ENCODE measurements around the gene ETV3L. TPM values are rescaled to one million over a fixed set of nuclear protein-coding genes. Genes with fewer than 3 reads are reported as not detected.

Gene ETV3L
- total and polyA plus RNA-seq, 2 experiments from 2014 or later, result not detected

- H3K4me3 ChIP-seq, result no peak overlapping the region
- TF ChIP-seq EZH2 (IDR thresholded peaks at IDR 0.05; ENCODE audit: insufficient read depth, poor library complexity, severe bottlenecking) (no peak), EZH2phosphoT487 (IDR thresholded peaks at IDR 0.05; ENCODE audit: insufficient read depth, low read depth) (no peak)
- H3K27ac ChIP-seq, result no peak overlapping the region
- 84 to 90% methylated on average over 5 of the region's 5 CpGs for WGBS, 2 experiments (ENCODE audit: low coverage in 1 of 2, low lambda C conversion rate in 2 of 2, missing lambda C conversion rate in 2 of 2)
- no peak overlapping the region for H3K4me2 ChIP-seq (ENCODE audit: unreplicated experiment)
- H4K20me1 ChIP-seq (ENCODE audit: insufficient read depth), result 0 out of 2 replicates have a peak, but pooled peaks cover 5% of the 10 kb centered on the region
- no peak overlapping the region for H3K9ac ChIP-seq
- H2AFZ ChIP-seq, result no peak overlapping the region
- no peaks in the 10 kb centered on the region for H3K9me3 ChIP-seq (ENCODE audit: low read depth)
- H3K79me2 ChIP-seq (ENCODE audit: insufficient read depth), result peaks cover 98% of the 10 kb centered on the region
- H3K36me3 ChIP-seq (ENCODE audit: low read depth), result peaks cover 84% of the 10 kb centered on the region
- DNase-seq, result no peak
- H3F3A ChIP-seq (ENCODE audit: insufficient read depth), result peaks cover 55% of the 10 kb centered on the region
- H3K9me2 ChIP-seq (ENCODE audit: insufficient read depth), result no peaks in the 10 kb centered on the region
- in situ Hi-C loops (cut with MboI), result no loop called here
- H3K4me1 ChIP-seq (ENCODE audit: insufficient read depth), result peaks cover 12% of the 10 kb centered on the region
- H3K27me3 ChIP-seq (replicated peaks; ENCODE audit: insufficient read depth), result no peaks in the 10 kb centered on the region
Observed at GRCh38 chr1:157132111-157132510, 32.5 kb upstream of the ETV3L start.

DNA sequence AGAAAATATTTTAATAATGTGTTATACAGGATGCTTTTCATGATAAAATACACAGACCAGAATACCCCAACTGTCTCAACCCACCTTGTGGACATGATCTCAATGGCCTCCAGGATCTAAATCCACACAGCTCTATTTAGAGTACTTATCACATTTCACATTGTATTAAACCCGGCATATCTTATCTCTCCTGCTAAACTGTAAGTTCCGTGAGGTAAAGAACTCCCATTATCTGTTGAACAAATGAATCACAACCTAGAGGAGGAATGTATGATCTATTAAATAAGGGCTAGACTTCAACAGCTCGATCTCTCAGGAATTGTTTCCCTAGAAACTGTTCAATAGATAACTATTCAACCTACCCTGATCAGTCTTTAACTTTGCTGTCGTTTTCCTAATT lies 31.7 kb upstream of the ETV3L start:
- TF ChIP-seq EZH2 (IDR thresholded peaks at IDR 0.05; ENCODE audit: insufficient read depth, poor library complexity, severe bottlenecking) (no peak), EZH2phosphoT487 (IDR thresholded peaks at IDR 0.05; ENCODE audit: insufficient read depth, low read depth) (no peak)
- in situ Hi-C loops (cut with MboI), result no loop called here
- H4K20me1 ChIP-seq (ENCODE audit: insufficient read depth), result 0 out of 2 replicates have a peak, but pooled peaks cover 5% of the 10 kb centered on the region
- no peak for DNase-seq
- no peaks in the 10 kb centered on the region for H3K27me3 ChIP-seq (replicated peaks; ENCODE audit: insufficient read depth)
- 96 to 97% methylated on average over 4 of the region's 4 CpGs for WGBS, 2 experiments (ENCODE audit: low coverage in 1 of 2, low lambda C conversion rate in 2 of 2, missing lambda C conversion rate in 2 of 2)
- no peaks in the 10 kb centered on the region for H3K9me3 ChIP-seq (ENCODE audit: low read depth)
- peaks cover 84% of the 10 kb centered on the region for H3K36me3 ChIP-seq (ENCODE audit: low read depth)
- no peak overlapping the region for H3K4me2 ChIP-seq (ENCODE audit: unreplicated experiment)
- peaks cover 96% of the 10 kb centered on the region for H3K79me2 ChIP-seq (ENCODE audit: insufficient read depth)
- no peak overlapping the region for H3K4me3 ChIP-seq
- H3K4me1 ChIP-seq (ENCODE audit: insufficient read depth), result peaks cover 9% of the 10 kb centered on the region
- H3K9ac ChIP-seq, result no peak overlapping the region
- H3K27ac ChIP-seq, result no peak overlapping the region
- H3F3A ChIP-seq (ENCODE audit: insufficient read depth), result peaks cover 51% of the 10 kb centered on the region
- H3K9me2 ChIP-seq (ENCODE audit: insufficient read depth), result no peaks in the 10 kb centered on the region
- H2AFZ ChIP-seq, result no peak overlapping the region

- TF ChIP-seq EZH2 (IDR thresholded peaks at IDR 0.05; ENCODE audit: insufficient read depth, poor library complexity, severe bottlenecking) (no peak), EZH2phosphoT487 (IDR thresholded peaks at IDR 0.05; ENCODE audit: insufficient read depth, low read depth) (no peak)
- H3K9ac ChIP-seq, result no peak overlapping the region
- H3K4me3 ChIP-seq, result no peak overlapping the region
- peaks cover 58% of the 10 kb centered on the region for H3F3A ChIP-seq (ENCODE audit: insufficient read depth)
- WGBS, 2 experiments (ENCODE audit: low coverage in 1 of 2, low lambda C conversion rate in 2 of 2, missing lambda C conversion rate in 2 of 2), result 71 to 73% methylated on average over 7 of the region's 7 CpGs
- in situ Hi-C loops (cut with MboI), result no loop called here
- H3K27ac ChIP-seq, result no peak overlapping the region
- H2AFZ ChIP-seq, result no peak overlapping the region
- H3K27me3 ChIP-seq (replicated peaks; ENCODE audit: insufficient read depth), result no peaks in the 10 kb centered on the region
- H4K20me1 ChIP-seq (ENCODE audit: insufficient read depth), result no peaks in the 10 kb centered on the region
- peaks cover 56% of the 10 kb centered on the region for H3K36me3 ChIP-seq (ENCODE audit: low read depth)
- H3K4me2 ChIP-seq (ENCODE audit: unreplicated experiment), result no peak overlapping the region
- no peaks in the 10 kb centered on the region for H3K4me1 ChIP-seq (ENCODE audit: insufficient read depth)
- peak; percentile 27 for DNase-seq
- no peaks in the 10 kb centered on the region for H3K9me3 ChIP-seq (ENCODE audit: low read depth)
- peaks cover 75% of the 10 kb centered on the region for H3K79me2 ChIP-seq (ENCODE audit: insufficient read depth)
- H3K9me2 ChIP-seq (ENCODE audit: insufficient read depth), result no peaks in the 10 kb centered on the region
Observed at GRCh38 chr1:157124855-157125254, 25.2 kb upstream of the ETV3L start.

DNA sequence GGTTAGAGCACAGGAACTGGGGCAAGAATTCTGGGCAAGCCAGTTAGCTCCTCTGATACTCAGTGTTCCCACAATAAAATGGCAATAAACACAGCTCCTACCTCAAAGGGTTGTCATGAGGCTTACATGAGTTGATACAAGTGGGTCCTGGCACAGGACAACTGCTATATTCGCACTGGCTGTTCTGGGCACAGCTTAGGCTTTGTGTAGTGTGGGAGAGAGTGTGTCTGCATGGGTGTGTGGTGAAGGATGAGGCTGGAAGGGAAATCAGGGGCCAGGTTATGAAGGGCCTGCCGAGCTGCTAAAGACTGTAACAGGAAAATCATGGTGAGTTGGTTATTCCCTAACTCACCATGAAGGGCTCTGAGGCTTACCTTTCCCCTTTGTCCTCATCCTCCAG lies 19.8 kb upstream of the ETV3L start:
- peaks cover 30% of the 10 kb centered on the region for H3F3A ChIP-seq (ENCODE audit: insufficient read depth)
- no peak for DNase-seq
- H3K4me2 ChIP-seq (ENCODE audit: unreplicated experiment), result no peak overlapping the region
- no peak for TF ChIP-seq EZH2 (IDR thresholded peaks at IDR 0.05; ENCODE audit: insufficient read depth, poor library complexity, severe bottlenecking)
- no peak for TF ChIP-seq EZH2phosphoT487 (IDR thresholded peaks at IDR 0.05; ENCODE audit: insufficient read depth, low read depth)
- H3K27me3 ChIP-seq (replicated peaks; ENCODE audit: insufficient read depth), result no peaks in the 10 kb centered on the region
- H3K27ac ChIP-seq, result no peak overlapping the region
- H4K20me1 ChIP-seq (ENCODE audit: insufficient read depth), result no peaks in the 10 kb centered on the region
- no peak overlapping the region for H3K4me3 ChIP-seq
- in situ Hi-C loops (cut with MboI), result no loop called here
- H3K9ac ChIP-seq, result no peak overlapping the region
- WGBS, 2 experiments (ENCODE audit: low coverage in 1 of 2, low lambda C conversion rate in 2 of 2, missing lambda C conversion rate in 2 of 2), result 96 to 97% methylated on average over 2 of the region's 2 CpGs
- H3K4me1 ChIP-seq (ENCODE audit: insufficient read depth), result no peaks in the 10 kb centered on the region
- no peak overlapping the region for H2AFZ ChIP-seq
- H3K79me2 ChIP-seq (ENCODE audit: insufficient read depth), result peaks cover 31% of the 10 kb centered on the region
- peaks cover 18% of the 10 kb centered on the region; the same call in 1 of the 2 replicates for H3K36me3 ChIP-seq (ENCODE audit: low read depth)
- no peaks in the 10 kb centered on the region for H3K9me2 ChIP-seq (ENCODE audit: insufficient read depth)
- no peaks in the 10 kb centered on the region for H3K9me3 ChIP-seq (ENCODE audit: low read depth)

- no peaks in the 10 kb centered on the region for H3K9me2 ChIP-seq (ENCODE audit: insufficient read depth)
- H3K9ac ChIP-seq, result no peak overlapping the region
- no peak for TF ChIP-seq EZH2 (IDR thresholded peaks at IDR 0.05; ENCODE audit: insufficient read depth, poor library complexity, severe bottlenecking)
- no peak for TF ChIP-seq EZH2phosphoT487 (IDR thresholded peaks at IDR 0.05; ENCODE audit: insufficient read depth, low read depth)
- H3K9me3 ChIP-seq (ENCODE audit: low read depth), result no peaks in the 10 kb centered on the region
- H4K20me1 ChIP-seq (ENCODE audit: insufficient read depth), result no peaks in the 10 kb centered on the region
- peaks cover 18% of the 10 kb centered on the region; the same call in 1 of the 2 replicates for H3K36me3 ChIP-seq (ENCODE audit: low read depth)
- H3K27ac ChIP-seq, result no peak overlapping the region
- H3K4me1 ChIP-seq (ENCODE audit: insufficient read depth), result no peaks in the 10 kb centered on the region
- no peaks in the 10 kb centered on the region for H3K27me3 ChIP-seq (replicated peaks; ENCODE audit: insufficient read depth)
- no peak overlapping the region for H3K4me2 ChIP-seq (ENCODE audit: unreplicated experiment)
- no peak for DNase-seq
- no peak overlapping the region for H3K4me3 ChIP-seq
- peaks cover 27% of the 10 kb centered on the region for H3K79me2 ChIP-seq (ENCODE audit: insufficient read depth)
- WGBS, 2 experiments (ENCODE audit: low coverage in 1 of 2, low lambda C conversion rate in 2 of 2, missing lambda C conversion rate in 2 of 2), result 86 to 92% methylated on average over 9 of the region's 9 CpGs
- peaks cover 25% of the 10 kb centered on the region for H3F3A ChIP-seq (ENCODE audit: insufficient read depth)
- in situ Hi-C loops (cut with MboI), result no loop called here
- no peak overlapping the region for H2AFZ ChIP-seq
Observed at GRCh38 chr1:157119008-157119407, 19.4 kb upstream of the ETV3L start.

All from GM23248 (cell line).